GM18526 (cell line): ENCODE measurements around the gene CDC45.

Source experiments
- POLR2A ChIP-seq: IDR thresholded peaks from 3 replicates; pipeline ENCODE4 v1.6.1; 2011; ENCODE audit not compliant: insufficient read length; ENCODE audit errors: extremely low read depth

CDC45 gene

GRCh38 chr22:19496324-19496630 lies 16.6 kb downstream of the CDC45 start:
- TF ChIP-seq POLR2A = no peak

- no peak for TF ChIP-seq POLR2A
Measured at GRCh38 chr22:19497245-19497644, 17.5 kb downstream of the CDC45 start.

DNA sequence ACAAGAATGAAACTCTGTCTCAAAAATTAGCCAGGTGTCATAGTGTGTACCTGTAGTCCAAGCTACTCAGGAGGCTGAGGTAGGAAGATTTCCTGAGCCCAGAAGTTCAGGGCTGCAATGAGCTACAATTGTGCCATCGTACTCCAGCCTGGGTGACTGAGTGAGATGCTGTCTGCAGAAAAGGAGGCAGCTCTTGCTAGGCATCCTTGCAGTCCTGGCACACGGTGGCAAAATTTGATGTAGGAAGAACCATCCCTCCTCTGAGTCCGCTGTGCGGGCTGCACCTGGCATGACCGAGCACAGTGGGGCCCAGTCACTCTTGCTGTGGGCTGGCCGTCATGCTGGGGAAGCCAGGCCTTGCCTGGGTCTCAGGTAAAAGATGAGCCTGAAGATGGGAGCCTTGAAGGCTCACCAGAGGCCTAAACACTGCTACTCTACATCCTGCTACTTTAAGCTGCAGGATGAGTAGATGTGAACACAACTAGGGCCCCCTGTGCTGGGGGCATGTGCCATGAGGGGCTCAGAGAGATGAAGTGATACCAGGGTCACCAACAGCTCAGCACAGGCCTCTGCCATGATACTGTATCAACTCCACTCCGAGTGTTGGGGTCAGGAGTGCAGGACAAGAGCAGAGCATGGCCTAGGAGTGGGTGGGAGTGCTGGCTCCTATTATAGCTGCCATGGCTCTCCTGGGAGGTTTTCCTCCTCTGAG lies 18.6 kb downstream of the CDC45 start:
- TF ChIP-seq POLR2A = no peak

DNA sequence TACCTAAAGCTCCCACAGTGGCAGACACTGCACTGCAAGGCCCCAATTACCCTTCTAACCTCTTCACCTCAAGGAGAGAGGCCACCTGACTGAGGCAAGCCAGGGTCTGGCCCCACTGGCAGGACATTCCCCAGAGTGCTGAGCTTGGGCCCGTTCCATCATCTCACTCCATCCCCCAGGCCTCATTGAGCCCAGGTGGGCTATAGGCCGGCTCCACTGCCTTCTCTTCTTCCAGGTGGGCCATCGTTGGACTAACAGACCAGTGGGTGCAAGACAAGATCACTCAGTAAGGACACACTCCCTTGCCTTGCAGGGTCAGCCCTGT lies 19.1 kb downstream of the CDC45 start:
- TF ChIP-seq POLR2A = no peak

DNA sequence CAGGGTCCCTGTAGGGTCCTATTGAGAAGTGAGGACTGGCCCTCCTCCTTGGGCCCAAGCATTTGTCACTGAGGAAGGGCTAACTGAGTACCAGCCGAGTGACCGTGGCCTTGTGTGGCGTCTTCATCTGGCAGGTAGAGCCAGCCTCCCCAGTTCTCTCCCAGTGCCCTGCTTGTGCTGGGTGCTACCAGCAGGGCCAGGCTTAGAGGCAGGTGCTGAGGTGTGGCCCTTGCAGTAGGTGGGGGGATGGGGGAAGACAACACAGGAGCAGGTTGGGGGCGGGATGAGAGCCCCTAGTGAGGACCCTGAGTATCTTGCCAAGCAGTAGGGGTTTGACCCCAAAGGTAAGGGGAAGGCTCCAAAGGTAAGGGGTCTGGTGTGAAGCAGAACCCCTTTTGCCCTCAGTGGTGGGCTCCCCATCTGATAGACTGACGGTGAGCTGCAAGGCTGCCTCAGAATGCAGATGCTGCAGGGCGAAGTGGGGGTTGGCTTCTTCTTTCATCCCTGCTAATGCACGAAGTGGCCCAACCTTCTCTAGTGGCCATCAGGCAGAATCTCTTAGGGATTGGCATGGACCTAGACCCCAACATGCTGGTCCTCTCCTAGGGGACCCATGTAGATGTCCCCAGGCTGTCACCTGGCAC lies 19.6 kb downstream of the CDC45 start:
- TF ChIP-seq POLR2A = no peak

DNA sequence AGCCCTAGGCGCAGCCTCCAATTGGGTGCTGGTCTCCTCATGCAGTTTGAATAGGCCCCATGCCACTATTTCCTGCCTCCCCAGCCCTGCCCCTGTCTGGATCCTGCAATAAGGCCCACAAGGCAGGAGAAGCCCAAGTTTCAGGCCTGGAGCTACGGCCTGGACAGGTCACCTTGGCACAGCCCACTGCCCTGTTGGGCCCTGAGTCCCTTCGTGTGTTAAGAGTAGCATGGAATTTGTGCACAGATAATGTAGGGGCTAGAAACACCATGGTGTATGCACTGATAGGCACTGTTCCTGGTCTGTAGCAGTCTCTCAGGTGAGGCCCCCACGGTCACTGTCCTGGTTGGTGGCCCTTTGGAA lies 20.1 kb downstream of the CDC45 start:
- no peak for TF ChIP-seq POLR2A

DNA sequence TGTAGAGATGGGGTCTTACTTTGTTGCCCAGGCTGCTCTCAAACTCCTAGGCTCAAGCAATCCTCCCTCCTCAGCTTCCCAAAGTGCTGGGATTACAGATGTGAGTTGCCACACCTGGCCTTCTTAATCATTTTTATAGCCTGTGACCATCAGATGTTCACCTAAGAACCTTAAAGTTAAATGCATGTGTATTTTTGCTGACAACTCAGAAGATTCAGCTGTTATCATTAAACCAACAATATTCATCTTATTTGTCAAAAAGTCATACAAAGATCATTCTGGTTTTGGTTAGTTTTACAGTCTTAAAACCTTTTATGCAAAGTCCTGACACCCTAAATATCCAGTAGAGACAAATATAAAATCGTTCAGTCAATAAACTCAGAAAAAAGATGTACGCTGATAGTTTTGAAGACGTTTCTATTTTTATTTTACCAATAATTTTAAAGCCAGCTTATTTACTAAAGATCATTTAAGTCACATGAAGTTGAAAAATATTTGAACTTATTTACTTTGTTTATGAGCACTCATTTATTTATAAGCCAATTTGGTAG lies 22.3 kb downstream of the CDC45 start:
- no peak for TF ChIP-seq POLR2A

DNA sequence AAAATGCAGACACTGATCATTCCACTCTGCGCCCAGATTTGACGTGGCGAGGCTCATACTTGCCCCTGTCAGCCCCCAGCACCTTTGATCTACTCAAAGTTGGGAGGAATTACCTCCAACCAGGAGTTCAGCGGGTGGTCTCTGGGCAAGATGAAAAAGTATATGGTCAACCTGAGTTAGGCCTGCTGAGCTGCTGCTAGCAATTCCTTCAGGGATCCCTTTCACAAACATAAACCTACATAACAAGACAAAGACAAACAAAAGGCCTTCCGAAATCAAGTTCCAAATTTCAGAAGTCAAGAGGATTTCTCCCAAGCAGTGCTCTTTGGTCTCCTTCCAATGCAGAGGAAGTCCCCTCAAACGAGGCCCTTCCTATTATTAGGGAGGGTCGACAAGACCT lies 23.6 kb downstream of the CDC45 start:
- no peak for TF ChIP-seq POLR2A

GRCh38 chr22:19503869-19504268 lies 24.1 kb downstream of the CDC45 start:
- TF ChIP-seq POLR2A = no peak

DNA sequence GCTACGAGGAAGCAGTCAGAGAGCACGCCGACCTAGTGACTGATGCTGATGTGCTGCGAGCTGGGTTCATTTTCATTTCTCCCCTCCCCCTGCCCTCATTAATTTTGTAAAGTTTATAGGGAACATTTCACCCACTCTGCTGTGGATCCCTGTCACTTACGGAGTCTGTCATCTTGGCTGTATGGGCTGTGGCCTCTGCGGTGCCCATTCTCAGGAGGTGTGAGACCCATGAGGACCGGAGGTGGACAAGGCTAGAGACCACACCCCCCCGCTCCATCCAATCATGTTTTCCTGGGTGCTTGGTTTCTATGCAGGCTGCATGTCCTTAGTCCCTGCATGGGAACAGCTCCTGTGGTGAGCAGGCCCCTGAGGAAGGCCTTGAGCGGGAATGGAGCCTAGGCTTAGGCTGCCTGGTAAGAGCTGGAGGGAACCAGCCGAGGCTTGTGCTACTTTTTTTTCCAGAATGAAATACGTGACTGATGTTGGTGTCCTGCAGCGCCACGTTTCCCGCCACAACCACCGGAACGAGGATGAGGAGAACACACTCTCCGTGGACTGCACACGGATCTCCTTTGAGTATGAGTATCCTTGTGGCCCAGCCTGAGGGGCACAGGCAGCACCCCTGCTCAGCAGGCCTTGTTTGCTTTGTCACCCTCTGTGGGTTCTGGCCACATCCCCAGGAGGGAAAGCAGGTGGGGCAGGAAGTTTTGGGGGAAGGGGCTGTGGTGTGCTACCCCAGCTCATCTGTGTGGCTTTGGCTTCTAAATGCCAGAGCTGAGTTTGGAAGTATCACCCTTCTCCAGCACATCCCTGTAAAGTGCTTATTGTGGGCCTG lies 25.4 kb downstream of the CDC45 start:
- no peak for TF ChIP-seq POLR2A

DNA sequence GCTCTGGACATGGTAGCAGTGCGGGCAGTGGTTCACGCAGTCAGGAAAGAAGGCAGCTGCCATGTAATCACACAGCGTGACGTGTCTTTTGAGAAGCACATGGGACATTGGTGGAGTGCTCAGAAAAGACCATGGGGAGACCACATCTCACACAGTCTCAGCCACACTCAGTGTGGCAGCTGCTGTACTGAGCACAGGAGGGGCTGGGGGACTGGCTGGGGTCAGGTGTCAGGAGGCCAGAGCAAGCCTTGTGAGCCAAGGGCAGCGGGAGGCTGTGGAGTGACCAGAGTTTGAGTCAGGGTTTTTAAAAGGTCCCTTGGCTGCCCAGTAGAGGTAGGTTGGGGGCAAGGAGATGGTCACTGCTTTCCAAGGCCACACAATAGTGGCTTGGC lies 26.0 kb downstream of the CDC45 start:
- TF ChIP-seq POLR2A = no peak

DNA sequence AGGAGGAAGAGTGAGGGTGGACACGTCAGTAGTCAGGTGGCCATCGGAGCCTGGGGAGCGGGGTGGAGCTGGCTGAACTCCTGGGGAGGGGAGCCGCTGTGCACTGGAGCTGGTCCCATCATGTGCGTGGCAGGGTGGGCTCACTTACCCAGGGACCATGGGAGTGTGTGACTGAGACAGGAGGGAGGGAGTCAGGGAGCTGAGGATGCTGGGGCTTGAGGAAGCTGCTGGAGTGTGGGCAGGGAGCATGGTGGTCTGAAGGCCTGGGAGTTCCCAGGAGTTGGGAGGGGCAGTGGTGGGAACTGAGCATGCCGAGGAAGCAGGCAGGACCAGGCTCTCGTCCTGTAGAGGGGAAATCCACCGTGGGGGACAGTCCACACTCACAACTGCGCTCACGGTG lies 26.5 kb downstream of the CDC45 start:
- TF ChIP-seq POLR2A = no peak

DNA sequence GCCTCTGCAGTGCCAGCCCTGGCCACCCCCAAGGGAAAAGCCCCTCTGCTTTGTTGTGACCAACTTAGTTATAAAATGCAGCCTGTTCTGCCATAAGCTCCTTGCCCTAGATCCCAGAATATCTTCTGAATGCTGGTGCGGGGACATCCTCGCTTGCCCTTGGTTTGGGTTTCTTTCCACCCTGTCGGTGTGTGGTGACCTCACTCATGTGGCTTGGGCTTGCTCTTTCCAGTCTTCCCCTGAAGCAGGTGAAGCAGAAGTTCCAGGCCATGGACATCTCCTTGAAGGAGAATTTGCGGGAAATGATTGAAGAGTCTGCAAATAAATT lies 27.8 kb downstream of the CDC45 start:
- no peak for TF ChIP-seq POLR2A

- TF ChIP-seq POLR2A = no peak
Measured at GRCh38 chr22:19508024-19508776, 28.5 kb downstream of the CDC45 start.

DNA sequence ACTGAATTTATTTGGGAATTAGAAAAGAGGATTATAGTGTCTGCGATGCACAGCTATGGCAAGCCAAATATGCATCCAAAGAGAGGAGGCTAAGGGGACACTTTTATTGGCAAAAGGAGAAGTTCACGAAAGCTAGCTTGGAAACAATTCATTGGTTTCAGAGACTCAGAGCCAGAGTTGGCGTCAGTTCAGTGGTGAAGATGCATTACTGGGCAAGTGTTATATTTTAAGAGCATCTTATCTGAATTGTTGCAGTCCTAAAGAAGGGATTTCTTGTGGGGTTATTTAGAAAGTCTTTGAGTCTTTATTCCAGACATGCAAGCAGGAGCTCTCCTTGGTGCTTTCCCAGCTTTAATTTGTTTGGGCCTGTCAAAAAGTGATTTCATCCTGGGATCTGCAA lies 29.5 kb downstream of the CDC45 start:
- no peak for TF ChIP-seq POLR2A

GRCh38 chr22:19509923-19510322 lies 30.2 kb downstream of the CDC45 start:
- TF ChIP-seq POLR2A = no peak
